ENCODE results near the gene ZNF639. TPM values are rescaled to one million over a fixed set of nuclear protein-coding genes. Genes with fewer than 3 reads are reported as not detected.

The ZNF639 gene
- total RNA-seq, 1 experiment from 2014 or later = 44.1 TPM

GRCh38 chr3:179278932-179279693 lies 43.7 kb upstream of the ZNF639 start:
- H3K4me1 Mint-ChIP-seq = peaks cover 5 to 7% of the 10 kb centered on the region in 2 experiments
- no peak overlapping the region for H3K14ac ChIP-seq (ENCODE audit: insufficient read depth, low read length)
- no peak for TF ChIP-seq CTCF (conservative IDR thresholded peaks at IDR 0.05)
- peak overlapping the region in 1 of 3 experiments; percentile 70; a peak in 1 of 7 replicates for H3K27ac Mint-ChIP-seq
- no peak overlapping the region for H3K4me3 Mint-ChIP-seq
- no peak overlapping the region for H2AFZ ChIP-seq (ENCODE audit: low read length)
- H3T11ph ChIP-seq (ENCODE audit: low read length) = no peak overlapping the region
- H2BK20ac ChIP-seq (ENCODE audit: low read depth, low read length, poor library complexity, severe bottlenecking) = no peak overlapping the region
- H3K4ac ChIP-seq (ENCODE audit: low read depth, low read length) = no peak overlapping the region
- no peaks in the 10 kb centered on the region for H3K23me2 ChIP-seq (ENCODE audit: insufficient read length, low read depth, low read length, poor library complexity, severe bottlenecking)
- H4K91ac ChIP-seq (ENCODE audit: insufficient read length, low read depth, low read length) = no peak overlapping the region
- no peaks in the 10 kb centered on the region for H3K27me3 Mint-ChIP-seq (ENCODE audit: low read depth)
- no peak overlapping the region for H3K23ac ChIP-seq (ENCODE audit: insufficient read length, low read depth, low read length)
- no peak overlapping the region for H2BK120ac ChIP-seq (ENCODE audit: low read depth, low read length, poor library complexity, severe bottlenecking)
- no peaks in the 10 kb centered on the region; the same call in 1 of the 2 replicates for H3K4me1 ChIP-seq (ENCODE audit: insufficient read depth, low read length)
- H4K20me1 ChIP-seq (ENCODE audit: control insufficient read depth, insufficient read depth, insufficient read length) = no peaks in the 10 kb centered on the region
- no peak overlapping the region for H2BK15ac ChIP-seq (ENCODE audit: low read depth, low read length)
- H3K9ac ChIP-seq (ENCODE audit: extremely low read depth, insufficient read length, low read length) = no peak overlapping the region
- H3K27ac ChIP-seq (ENCODE audit: insufficient read length, low read depth, low read length) = no peak overlapping the region
- H3K36me3 Mint-ChIP-seq (ENCODE audit: insufficient read depth in 1 of 3, low read depth in 3 of 3) = no peaks in the 10 kb centered on the region
- H3K18ac ChIP-seq (ENCODE audit: insufficient read length, low read depth, low read length) = no peak overlapping the region
- no peaks in the 10 kb centered on the region for H3K9me3 Mint-ChIP-seq
- H3K56ac ChIP-seq (ENCODE audit: insufficient read length, low read depth, low read length) = no peak overlapping the region
- no peak overlapping the region for H2BK5ac ChIP-seq (ENCODE audit: insufficient read length, low read length)
- no peak overlapping the region for H2BK12ac ChIP-seq (ENCODE audit: insufficient read length, low read depth, low read length)
- no peak overlapping the region for H4K8ac ChIP-seq (replicated peaks; ENCODE audit: insufficient read length, low read depth, low read length)
- no peak overlapping the region for H2AK5ac ChIP-seq (ENCODE audit: insufficient read length, low read length)
- no peak overlapping the region for H4K5ac ChIP-seq (ENCODE audit: insufficient read length, low read depth, low read length)
- H3K27me3 ChIP-seq (ENCODE audit: insufficient read depth, low read length) = no peaks in the 10 kb centered on the region
- no peaks in the 10 kb centered on the region for H3K79me1 ChIP-seq (ENCODE audit: insufficient read depth, low read depth, low read length, poor library complexity, severe bottlenecking)
- no CpG with 5 or more reads among the region's 4 CpGs for WGBS (ENCODE audit: extremely low coverage, insufficient read length, low lambda C conversion rate)
- no peak for DNase-seq
- no peak overlapping the region for H3K4me2 ChIP-seq (ENCODE audit: insufficient read depth, insufficient read length, low read length)
- H3K79me2 ChIP-seq (ENCODE audit: insufficient read depth, low read length) = no peaks in the 10 kb centered on the region
- no peaks in the 10 kb centered on the region for H3K9me3 ChIP-seq (ENCODE audit: control insufficient read depth, low read depth, low read length)
